WTC11 (cell line): Measurements from ENCODE around the gene MAST1. TPM values are rescaled to one million over a fixed set of nuclear protein-coding genes. Genes with fewer than 3 reads are reported as not detected.

Source experiments
- ATAC-seq: fragments of 200-7000 bp; cut with Tn5 transposase; 2 replicates; pipeline ENCODE4 v1.10.0; 2021; ENCODE audit warnings: mild to moderate bottlenecking, moderate library complexity
- CTCF ChIA-PET: fragments of 300-600 bp; sonication (Branson Sonifier 250); formaldehyde crosslinking; loops from one replicate; lab custom pipeline; 2021; ENCODE audit warnings: antibody characterized with exemption; lab: Charles Lee
- POLR2A ChIA-PET: fragments of 350-600 bp; sonication (Branson Sonifier 250); formaldehyde crosslinking; loops from one replicate; lab custom pipeline; 2021; ENCODE audit warnings: antibody characterized with exemption; lab: Charles Lee
- DNase-seq: peaks from one replicate; pipeline ENCODE4 v3.0.0; 2021; ENCODE audit warnings: low spot score
- H3K27ac Mint-ChIP-seq: 2 replicates; pipeline ENCODE4 v1.8.0; 2021; ENCODE audit warnings: mixed read lengths
- H3K27me3 Mint-ChIP-seq: 2 replicates; pipeline ENCODE4 v1.8.0; 2021; ENCODE audit warnings: low read depth, mild to moderate bottlenecking, moderate library complexity, mixed read lengths
- H3K36me3 Mint-ChIP-seq: 2 replicates; pipeline ENCODE4 v1.8.0; 2021; ENCODE audit warnings: mixed read lengths
- H3K4me1 Mint-ChIP-seq: 2 replicates; pipeline ENCODE4 v1.8.0; 2022; ENCODE audit warnings: mixed read lengths
- H3K4me3 Mint-ChIP-seq: 2 replicates; pipeline ENCODE4 v1.8.0; 2021; ENCODE audit warnings: mild to moderate bottlenecking, moderate library complexity, mixed read lengths
- H3K9me3 Mint-ChIP-seq: 2 replicates; pipeline ENCODE4 v1.8.0; 2021; ENCODE audit warnings: mixed read lengths
- ETV6 ChIP-seq: sonication (generic); formaldehyde crosslinking; IDR thresholded peaks from 2 replicates; pipeline ENCODE4 v1.8.1; 2022; ENCODE audit warnings: mild to moderate bottlenecking, missing genetic modification reagents
- JAZF1 ChIP-seq: fragments of 250-450 bp; sonication (Bioruptor Pico); IDR thresholded peaks from 2 replicates; pipeline ENCODE4 v1.9.0; 2021; ENCODE audit warnings: moderate library complexity, mild to moderate bottlenecking, inconsistent platforms
- KAT7 ChIP-seq: sonication (generic); formaldehyde crosslinking; IDR thresholded peaks from 2 replicates; pipeline ENCODE4 v1.8.1; 2023; ENCODE audit warnings: missing genetic modification reagents, mild to moderate bottlenecking, borderline replicate concordance
- NFATC4 ChIP-seq: fragments of 250-450 bp; sonication (Bioruptor Pico); IDR thresholded peaks from 2 replicates; pipeline ENCODE4 v1.9.0; 2021; ENCODE audit warnings: mild to moderate bottlenecking
- RORB ChIP-seq: fragments of 250-450 bp; sonication (Bioruptor Pico); IDR thresholded peaks from 2 replicates; pipeline ENCODE4 v1.9.0; 2021; ENCODE audit warnings: mild to moderate bottlenecking
- SMAD4 ChIP-seq: sonication (generic); formaldehyde crosslinking; IDR thresholded peaks from 2 replicates; pipeline ENCODE4 v1.8.0; 2022; ENCODE audit warnings: mild to moderate bottlenecking, missing genetic modification reagents
- SOX15 ChIP-seq: fragments of 250-450 bp; sonication (Bioruptor Pico); IDR thresholded peaks from 2 replicates; pipeline ENCODE4 v1.9.0; 2021; ENCODE audit warnings: mild to moderate bottlenecking
- TEAD1 ChIP-seq: sonication (generic); formaldehyde crosslinking; IDR thresholded peaks from 2 replicates; pipeline ENCODE4 v1.8.0; 2022; ENCODE audit warnings: mild to moderate bottlenecking, missing genetic modification reagents
- TEAD4 ChIP-seq: sonication (generic); formaldehyde crosslinking; IDR thresholded peaks from 2 replicates; pipeline ENCODE4 v1.8.0; 2022; ENCODE audit warnings: mild to moderate bottlenecking, missing genetic modification reagents
- ZNF138 ChIP-seq: sonication (generic); formaldehyde crosslinking; conservative IDR thresholded peaks from 2 replicates; pipeline ENCODE4 v1.8.1; 2022; ENCODE audit warnings: mild to moderate bottlenecking, moderate library complexity, missing genetic modification reagents
- ZNF219 ChIP-seq: sonication (generic); formaldehyde crosslinking; IDR thresholded peaks from 2 replicates; pipeline ENCODE4 v1.8.0; 2023; ENCODE audit warnings: missing genetic modification reagents, mild to moderate bottlenecking, borderline replicate concordance
- ZNF317 ChIP-seq: sonication (generic); formaldehyde crosslinking; IDR thresholded peaks from 2 replicates; pipeline ENCODE4 v1.8.1; 2023; ENCODE audit warnings: low read depth, mild to moderate bottlenecking, moderate library complexity, missing genetic modification reagents, borderline replicate concordance
- ZNF416 ChIP-seq: fragments of 250-450 bp; sonication (Bioruptor Pico); IDR thresholded peaks from 2 replicates; pipeline ENCODE4 v1.9.0; 2021; ENCODE audit warnings: mild to moderate bottlenecking, inconsistent platforms
- total RNA-seq: library from RNA; stranded (reverse); gene quantifications from 3 replicates; pipeline ENCODE4 v1.2.3, GENCODE V29; 2021
- TF ChIP-seq, protein P1 (sequence below): fragments of 200-600 bp; IDR thresholded peaks from 2 replicates; pipeline ENCODE4 v1.8.0; 2022; ENCODE audit warnings: antibody characterized with exemption
- TF ChIP-seq, protein P2 (sequence below): sonication (generic); formaldehyde crosslinking; IDR thresholded peaks from 2 replicates; pipeline ENCODE4 v1.8.0; 2022; ENCODE audit warnings: missing genetic modification reagents
- TF ChIP-seq, protein P3 (sequence below): fragments of 250-450 bp; sonication (Bioruptor Pico); IDR thresholded peaks from 2 replicates; pipeline ENCODE4 v1.9.0; 2021; ENCODE audit warnings: mild to moderate bottlenecking
- TF ChIP-seq, protein P4 (sequence below): fragments of 250-450 bp; sonication (Bioruptor Pico); IDR thresholded peaks from 2 replicates; pipeline ENCODE4 v1.9.0; 2021; ENCODE audit warnings: mild to moderate bottlenecking, borderline replicate concordance
- TF ChIP-seq, protein P5 (sequence below): sonication (generic); formaldehyde crosslinking; IDR thresholded peaks from 2 replicates; pipeline ENCODE4 v1.8.1; 2023; ENCODE audit warnings: mild to moderate bottlenecking, moderate library complexity, missing genetic modification reagents

The MAST1 gene
- total RNA-seq, 1 experiment from 2014 or later: 24.3 TPM

DNA sequence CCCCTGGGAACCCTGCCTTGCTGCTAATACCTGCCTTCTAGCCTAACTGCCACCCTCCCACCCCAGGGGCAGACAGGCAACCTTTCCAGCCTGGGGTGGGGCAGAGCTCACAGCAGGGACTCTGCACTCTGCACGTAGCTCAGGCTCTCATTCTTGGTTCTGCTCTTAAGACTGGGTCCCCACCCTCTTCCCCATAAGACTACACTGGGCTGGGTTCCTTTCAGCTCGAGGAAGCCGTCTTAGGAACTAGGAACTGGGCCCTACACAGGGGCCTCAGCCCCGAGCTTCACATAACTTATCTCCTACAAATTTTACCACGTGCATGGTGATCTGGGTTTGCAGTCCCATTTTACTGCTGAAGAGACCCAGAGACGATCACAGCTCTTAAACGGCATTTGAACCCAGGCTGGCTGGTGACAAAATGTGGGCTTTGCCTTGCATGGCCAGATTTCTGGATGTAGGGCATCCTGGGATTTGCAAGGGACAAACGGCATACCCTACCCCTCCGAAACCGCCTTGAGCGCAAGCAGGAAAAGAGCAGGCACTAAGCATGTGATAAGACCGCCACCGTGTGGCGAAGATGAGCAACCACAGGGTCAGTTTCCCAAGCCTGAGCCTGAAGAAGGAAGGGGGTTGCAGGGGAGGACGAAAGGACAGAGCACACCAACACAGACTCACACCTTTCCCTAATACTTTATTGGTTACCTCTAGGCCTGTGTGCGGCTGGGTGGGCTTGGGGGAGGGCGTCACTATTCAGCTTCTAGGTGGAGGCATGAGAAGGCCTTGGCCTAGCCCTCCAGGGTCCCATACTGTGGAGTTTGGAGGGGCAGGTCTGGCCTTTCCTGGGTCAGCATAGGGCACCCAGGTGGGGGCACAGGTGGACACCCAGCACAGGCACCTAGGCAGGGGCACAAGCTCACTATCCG is 41.9 kb upstream of the MAST1 start:
- ChIA-PET POLR2A (interaction anchor here (0.6 to 1.7 kb wide), 5 partner anchors 18 to 917 kb away, joined by 3 to 12 read pairs (median 3); no protein-coding TSS in a partner anchor), CTCF (interaction anchor here (0.5 to 14.0 kb wide), 20 partner anchors 10 to 138 kb away, joined by 3 to 341 read pairs (median 6); partner anchors contain the start of genes RNASEH2A and TRIR)
- H3K36me3 Mint-ChIP-seq: peaks cover 19% of the 10 kb centered on the region
- peak overlapping the region; percentile 43; the same call in 1 of the 2 replicates for H3K4me3 Mint-ChIP-seq
- DNase-seq (peak; percentile 86), ATAC-seq (peak; percentile 67)
- H3K27ac Mint-ChIP-seq: peak overlapping the region; percentile 96
- peaks cover 26% of the 10 kb centered on the region for H3K4me1 Mint-ChIP-seq
- H3K27me3 Mint-ChIP-seq: peaks cover 25% of the 10 kb centered on the region
- H3K9me3 Mint-ChIP-seq: no peaks in the 10 kb centered on the region
- TF ChIP-seq NFATC4 (no peak), SOX15 (no peak), SMAD4 (CRISPR knock-in tag) (no peak), KAT7 (no peak), TEAD1 (CRISPR knock-in tag) (peak; percentile 74; the same call in 1 of the 2 replicates), ETV6 (CRISPR knock-in tag) (peak; percentile 63; the same call in 1 of the 2 replicates), TEAD4 (CRISPR knock-in tag) (0 out of 2 replicates have a peak, but pooled peaks have one; percentile 34), ZNF416 (CRISPR knock-in tag) (no peak)
- TF ChIP-seq, protein P1, sequence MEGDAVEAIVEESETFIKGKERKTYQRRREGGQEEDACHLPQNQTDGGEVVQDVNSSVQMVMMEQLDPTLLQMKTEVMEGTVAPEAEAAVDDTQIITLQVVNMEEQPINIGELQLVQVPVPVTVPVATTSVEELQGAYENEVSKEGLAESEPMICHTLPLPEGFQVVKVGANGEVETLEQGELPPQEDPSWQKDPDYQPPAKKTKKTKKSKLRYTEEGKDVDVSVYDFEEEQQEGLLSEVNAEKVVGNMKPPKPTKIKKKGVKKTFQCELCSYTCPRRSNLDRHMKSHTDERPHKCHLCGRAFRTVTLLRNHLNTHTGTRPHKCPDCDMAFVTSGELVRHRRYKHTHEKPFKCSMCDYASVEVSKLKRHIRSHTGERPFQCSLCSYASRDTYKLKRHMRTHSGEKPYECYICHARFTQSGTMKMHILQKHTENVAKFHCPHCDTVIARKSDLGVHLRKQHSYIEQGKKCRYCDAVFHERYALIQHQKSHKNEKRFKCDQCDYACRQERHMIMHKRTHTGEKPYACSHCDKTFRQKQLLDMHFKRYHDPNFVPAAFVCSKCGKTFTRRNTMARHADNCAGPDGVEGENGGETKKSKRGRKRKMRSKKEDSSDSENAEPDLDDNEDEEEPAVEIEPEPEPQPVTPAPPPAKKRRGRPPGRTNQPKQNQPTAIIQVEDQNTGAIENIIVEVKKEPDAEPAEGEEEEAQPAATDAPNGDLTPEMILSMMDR: peak; percentile 84
- TF ChIP-seq, protein P2, sequence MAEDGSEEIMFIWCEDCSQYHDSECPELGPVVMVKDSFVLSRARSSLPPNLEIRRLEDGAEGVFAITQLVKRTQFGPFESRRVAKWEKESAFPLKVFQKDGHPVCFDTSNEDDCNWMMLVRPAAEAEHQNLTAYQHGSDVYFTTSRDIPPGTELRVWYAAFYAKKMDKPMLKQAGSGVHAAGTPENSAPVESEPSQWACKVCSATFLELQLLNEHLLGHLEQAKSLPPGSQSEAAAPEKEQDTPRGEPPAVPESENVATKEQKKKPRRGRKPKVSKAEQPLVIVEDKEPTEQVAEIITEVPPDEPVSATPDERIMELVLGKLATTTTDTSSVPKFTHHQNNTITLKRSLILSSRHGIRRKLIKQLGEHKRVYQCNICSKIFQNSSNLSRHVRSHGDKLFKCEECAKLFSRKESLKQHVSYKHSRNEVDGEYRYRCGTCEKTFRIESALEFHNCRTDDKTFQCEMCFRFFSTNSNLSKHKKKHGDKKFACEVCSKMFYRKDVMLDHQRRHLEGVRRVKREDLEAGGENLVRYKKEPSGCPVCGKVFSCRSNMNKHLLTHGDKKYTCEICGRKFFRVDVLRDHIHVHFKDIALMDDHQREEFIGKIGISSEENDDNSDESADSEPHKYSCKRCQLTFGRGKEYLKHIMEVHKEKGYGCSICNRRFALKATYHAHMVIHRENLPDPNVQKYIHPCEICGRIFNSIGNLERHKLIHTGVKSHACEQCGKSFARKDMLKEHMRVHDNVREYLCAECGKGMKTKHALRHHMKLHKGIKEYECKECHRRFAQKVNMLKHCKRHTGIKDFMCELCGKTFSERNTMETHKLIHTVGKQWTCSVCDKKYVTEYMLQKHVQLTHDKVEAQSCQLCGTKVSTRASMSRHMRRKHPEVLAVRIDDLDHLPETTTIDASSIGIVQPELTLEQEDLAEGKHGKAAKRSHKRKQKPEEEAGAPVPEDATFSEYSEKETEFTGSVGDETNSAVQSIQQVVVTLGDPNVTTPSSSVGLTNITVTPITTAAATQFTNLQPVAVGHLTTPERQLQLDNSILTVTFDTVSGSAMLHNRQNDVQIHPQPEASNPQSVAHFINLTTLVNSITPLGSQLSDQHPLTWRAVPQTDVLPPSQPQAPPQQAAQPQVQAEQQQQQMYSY (CRISPR knock-in tag): peak; percentile 68

DNA sequence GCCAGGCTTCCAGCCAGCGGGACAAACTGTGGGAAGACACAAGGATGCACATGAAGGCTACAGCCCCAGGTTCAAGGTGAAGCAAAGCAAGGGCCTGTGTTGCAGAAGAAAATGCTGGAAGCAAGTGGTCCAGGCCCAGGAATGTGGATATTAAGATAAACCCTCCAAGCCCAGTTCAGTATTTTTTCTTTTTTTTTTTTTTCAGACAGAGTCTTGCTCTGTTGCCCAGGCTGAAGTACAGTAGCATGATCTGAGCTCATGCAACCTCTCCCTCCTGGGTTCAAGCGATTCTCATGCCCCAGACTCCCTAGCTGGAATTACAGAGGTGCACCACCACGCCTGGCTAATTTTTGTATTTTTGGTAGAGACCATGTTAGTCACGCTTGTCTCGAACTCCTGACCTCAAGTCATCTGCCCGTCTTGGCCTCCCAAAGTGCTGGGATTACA is 41.2 kb upstream of the MAST1 start:
- no peak overlapping the region for H3K27ac Mint-ChIP-seq
- no peaks in the 10 kb centered on the region for H3K9me3 Mint-ChIP-seq
- H3K27me3 Mint-ChIP-seq: peaks cover 22% of the 10 kb centered on the region
- ChIA-PET POLR2A (interaction anchor here (0.6 to 1.0 kb wide), 2 partner anchors 27 to 1177 kb away, joined by 3 to 4 read pairs; no protein-coding TSS in a partner anchor), CTCF (interaction anchor here (0.6 to 14.0 kb wide), 7 partner anchors 20 to 1995 kb away, joined by 3 to 341 read pairs (median 6); no protein-coding TSS in a partner anchor)
- ATAC-seq (no peak), DNase-seq (no peak)
- H3K4me1 Mint-ChIP-seq: peaks cover 28% of the 10 kb centered on the region
- H3K36me3 Mint-ChIP-seq: peaks cover 19% of the 10 kb centered on the region
- no peak overlapping the region for H3K4me3 Mint-ChIP-seq
- TF ChIP-seq, protein P3, sequence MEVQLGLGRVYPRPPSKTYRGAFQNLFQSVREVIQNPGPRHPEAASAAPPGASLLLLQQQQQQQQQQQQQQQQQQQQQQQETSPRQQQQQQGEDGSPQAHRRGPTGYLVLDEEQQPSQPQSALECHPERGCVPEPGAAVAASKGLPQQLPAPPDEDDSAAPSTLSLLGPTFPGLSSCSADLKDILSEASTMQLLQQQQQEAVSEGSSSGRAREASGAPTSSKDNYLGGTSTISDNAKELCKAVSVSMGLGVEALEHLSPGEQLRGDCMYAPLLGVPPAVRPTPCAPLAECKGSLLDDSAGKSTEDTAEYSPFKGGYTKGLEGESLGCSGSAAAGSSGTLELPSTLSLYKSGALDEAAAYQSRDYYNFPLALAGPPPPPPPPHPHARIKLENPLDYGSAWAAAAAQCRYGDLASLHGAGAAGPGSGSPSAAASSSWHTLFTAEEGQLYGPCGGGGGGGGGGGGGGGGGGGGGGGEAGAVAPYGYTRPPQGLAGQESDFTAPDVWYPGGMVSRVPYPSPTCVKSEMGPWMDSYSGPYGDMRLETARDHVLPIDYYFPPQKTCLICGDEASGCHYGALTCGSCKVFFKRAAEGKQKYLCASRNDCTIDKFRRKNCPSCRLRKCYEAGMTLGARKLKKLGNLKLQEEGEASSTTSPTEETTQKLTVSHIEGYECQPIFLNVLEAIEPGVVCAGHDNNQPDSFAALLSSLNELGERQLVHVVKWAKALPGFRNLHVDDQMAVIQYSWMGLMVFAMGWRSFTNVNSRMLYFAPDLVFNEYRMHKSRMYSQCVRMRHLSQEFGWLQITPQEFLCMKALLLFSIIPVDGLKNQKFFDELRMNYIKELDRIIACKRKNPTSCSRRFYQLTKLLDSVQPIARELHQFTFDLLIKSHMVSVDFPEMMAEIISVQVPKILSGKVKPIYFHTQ: no peak
- TF ChIP-seq RORB (CRISPR knock-in tag) (no peak), ZNF317 (no peak), ZNF138 (CRISPR knock-in tag) (no peak), JAZF1 (no peak), ZNF219 (CRISPR knock-in tag) (no peak)
- TF ChIP-seq, protein P4, sequence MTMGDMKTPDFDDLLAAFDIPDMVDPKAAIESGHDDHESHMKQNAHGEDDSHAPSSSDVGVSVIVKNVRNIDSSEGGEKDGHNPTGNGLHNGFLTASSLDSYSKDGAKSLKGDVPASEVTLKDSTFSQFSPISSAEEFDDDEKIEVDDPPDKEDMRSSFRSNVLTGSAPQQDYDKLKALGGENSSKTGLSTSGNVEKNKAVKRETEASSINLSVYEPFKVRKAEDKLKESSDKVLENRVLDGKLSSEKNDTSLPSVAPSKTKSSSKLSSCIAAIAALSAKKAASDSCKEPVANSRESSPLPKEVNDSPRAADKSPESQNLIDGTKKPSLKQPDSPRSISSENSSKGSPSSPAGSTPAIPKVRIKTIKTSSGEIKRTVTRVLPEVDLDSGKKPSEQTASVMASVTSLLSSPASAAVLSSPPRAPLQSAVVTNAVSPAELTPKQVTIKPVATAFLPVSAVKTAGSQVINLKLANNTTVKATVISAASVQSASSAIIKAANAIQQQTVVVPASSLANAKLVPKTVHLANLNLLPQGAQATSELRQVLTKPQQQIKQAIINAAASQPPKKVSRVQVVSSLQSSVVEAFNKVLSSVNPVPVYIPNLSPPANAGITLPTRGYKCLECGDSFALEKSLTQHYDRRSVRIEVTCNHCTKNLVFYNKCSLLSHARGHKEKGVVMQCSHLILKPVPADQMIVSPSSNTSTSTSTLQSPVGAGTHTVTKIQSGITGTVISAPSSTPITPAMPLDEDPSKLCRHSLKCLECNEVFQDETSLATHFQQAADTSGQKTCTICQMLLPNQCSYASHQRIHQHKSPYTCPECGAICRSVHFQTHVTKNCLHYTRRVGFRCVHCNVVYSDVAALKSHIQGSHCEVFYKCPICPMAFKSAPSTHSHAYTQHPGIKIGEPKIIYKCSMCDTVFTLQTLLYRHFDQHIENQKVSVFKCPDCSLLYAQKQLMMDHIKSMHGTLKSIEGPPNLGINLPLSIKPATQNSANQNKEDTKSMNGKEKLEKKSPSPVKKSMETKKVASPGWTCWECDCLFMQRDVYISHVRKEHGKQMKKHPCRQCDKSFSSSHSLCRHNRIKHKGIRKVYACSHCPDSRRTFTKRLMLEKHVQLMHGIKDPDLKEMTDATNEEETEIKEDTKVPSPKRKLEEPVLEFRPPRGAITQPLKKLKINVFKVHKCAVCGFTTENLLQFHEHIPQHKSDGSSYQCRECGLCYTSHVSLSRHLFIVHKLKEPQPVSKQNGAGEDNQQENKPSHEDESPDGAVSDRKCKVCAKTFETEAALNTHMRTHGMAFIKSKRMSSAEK (CRISPR knock-in tag): no peak
- TF ChIP-seq, protein P5, sequence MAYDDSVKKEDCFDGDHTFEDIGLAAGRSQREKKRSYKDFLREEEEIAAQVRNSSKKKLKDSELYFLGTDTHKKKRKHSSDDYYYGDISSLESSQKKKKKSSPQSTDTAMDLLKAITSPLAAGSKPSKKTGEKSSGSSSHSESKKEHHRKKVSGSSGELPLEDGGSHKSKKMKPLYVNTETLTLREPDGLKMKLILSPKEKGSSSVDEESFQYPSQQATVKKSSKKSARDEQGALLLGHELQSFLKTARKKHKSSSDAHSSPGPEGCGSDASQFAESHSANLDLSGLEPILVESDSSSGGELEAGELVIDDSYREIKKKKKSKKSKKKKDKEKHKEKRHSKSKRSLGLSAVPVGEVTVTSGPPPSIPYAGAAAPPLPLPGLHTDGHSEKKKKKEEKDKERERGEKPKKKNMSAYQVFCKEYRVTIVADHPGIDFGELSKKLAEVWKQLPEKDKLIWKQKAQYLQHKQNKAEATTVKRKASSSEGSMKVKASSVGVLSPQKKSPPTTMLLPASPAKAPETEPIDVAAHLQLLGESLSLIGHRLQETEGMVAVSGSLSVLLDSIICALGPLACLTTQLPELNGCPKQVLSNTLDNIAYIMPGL (CRISPR knock-in tag): no peak
